ENCODE data around the gene PSMC6. TPM values are rescaled to one million over a fixed set of nuclear protein-coding genes. Genes with fewer than 3 reads are reported as not detected.
"Not testable (repeated sequence)": the region's sequence is repeated elsewhere in the genome, so short reads cannot be mapped to it uniquely, and the experiment has no call there.

PSMC6 gene
- total RNA-seq, 4 donors from 2014 or later, result 63.1 to 103 (median 74.1) TPM

- Histone ChIP-seq H3K36me3 (peaks cover 4 to 59% of the 10 kb centered on the region in 2 donors), H3K4me3 (no peak overlapping the region), H3K4me1 (no peaks in the 10 kb centered on the region), H3K9me3 (no peaks in the 10 kb centered on the region), H3K27me3 (no peaks in the 10 kb centered on the region), H3K27ac (no peak overlapping the region)
- ATAC-seq, result no peak
- TF ChIP-seq POLR2AphosphoS5 (IDR thresholded peaks at IDR 0.05), result no peak
- no peak for TF ChIP-seq EP300 (IDR thresholded peaks at IDR 0.05)
- TF ChIP-seq, protein P1, sequence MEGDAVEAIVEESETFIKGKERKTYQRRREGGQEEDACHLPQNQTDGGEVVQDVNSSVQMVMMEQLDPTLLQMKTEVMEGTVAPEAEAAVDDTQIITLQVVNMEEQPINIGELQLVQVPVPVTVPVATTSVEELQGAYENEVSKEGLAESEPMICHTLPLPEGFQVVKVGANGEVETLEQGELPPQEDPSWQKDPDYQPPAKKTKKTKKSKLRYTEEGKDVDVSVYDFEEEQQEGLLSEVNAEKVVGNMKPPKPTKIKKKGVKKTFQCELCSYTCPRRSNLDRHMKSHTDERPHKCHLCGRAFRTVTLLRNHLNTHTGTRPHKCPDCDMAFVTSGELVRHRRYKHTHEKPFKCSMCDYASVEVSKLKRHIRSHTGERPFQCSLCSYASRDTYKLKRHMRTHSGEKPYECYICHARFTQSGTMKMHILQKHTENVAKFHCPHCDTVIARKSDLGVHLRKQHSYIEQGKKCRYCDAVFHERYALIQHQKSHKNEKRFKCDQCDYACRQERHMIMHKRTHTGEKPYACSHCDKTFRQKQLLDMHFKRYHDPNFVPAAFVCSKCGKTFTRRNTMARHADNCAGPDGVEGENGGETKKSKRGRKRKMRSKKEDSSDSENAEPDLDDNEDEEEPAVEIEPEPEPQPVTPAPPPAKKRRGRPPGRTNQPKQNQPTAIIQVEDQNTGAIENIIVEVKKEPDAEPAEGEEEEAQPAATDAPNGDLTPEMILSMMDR (IDR thresholded peaks at IDR 0.05), result no peak
- no peak for TF ChIP-seq POLR2A (IDR thresholded peaks at IDR 0.05)
- WGBS, 2 donors (ENCODE audit: low coverage in 1 of 2), result 89 to 94% methylated on average over 3 to 5 of the region's 5 CpGs
Observed at GRCh38 chr14:52755607-52756316, 48.8 kb downstream of the PSMC6 start.

DNA sequence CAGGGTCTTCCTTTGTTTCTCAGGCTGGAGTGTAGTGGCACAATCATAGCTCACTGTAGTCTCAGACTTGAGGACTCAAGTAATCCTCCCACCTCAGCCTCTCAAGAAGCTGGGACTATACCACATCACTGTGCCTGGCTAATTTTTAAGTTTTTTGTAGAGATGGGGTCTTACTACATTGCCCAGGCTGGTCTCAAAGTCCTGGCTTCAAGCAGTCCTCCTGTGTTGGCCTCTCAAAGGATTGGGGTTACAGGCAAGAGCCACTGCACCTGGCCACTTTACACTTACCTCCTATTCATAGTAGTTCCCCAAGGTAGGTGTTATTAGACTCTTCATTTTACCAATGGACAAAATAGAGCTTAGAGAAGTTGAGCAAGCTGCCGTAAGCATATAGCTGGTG, 52.1 kb downstream of the PSMC6 start:
- Histone ChIP-seq H3K27me3 (no peaks in the 10 kb centered on the region), H3K4me1 (no peaks in the 10 kb centered on the region), H3K4me3 (no peak overlapping the region), H3K9me3 (no peaks in the 10 kb centered on the region), H3K36me3 (peaks cover 4 to 57% of the 10 kb centered on the region in 2 donors), H3K27ac (no peak overlapping the region)
- no peak for ATAC-seq
- 92 to 100% methylated on average over 1 of the region's 1 CpG for WGBS, 2 donors (ENCODE audit: low coverage in 1 of 2)
- TF ChIP-seq EP300 (IDR thresholded peaks at IDR 0.05), result no peak
- TF ChIP-seq, protein P1 (IDR thresholded peaks at IDR 0.05), result no peak
- no peak for TF ChIP-seq POLR2AphosphoS5 (IDR thresholded peaks at IDR 0.05)
- no peak for TF ChIP-seq POLR2A (IDR thresholded peaks at IDR 0.05)

DNA sequence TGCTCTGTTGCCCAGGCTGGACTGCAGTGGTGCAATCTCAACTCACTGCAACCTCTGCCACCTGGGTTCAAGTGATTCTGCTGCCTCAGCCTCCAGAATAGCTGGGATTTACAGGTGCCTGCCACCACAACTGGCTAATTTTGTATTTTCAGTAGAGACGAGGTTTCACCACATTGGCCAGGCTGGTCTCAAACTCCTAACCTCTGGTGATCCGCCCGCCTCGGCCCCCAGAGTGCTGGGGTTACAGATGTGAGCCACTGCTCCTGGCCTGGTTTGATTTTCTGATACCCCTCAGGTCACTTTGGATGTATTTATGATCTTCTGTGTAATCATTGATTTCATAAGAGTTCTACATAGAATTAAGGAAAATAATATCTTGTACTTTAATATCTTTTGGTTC, 55.9 kb downstream of the PSMC6 start:
- not testable (repeated sequence) for H3K4me3 ChIP-seq, ATAC-seq, H3K4me1 ChIP-seq, H3K9me3 ChIP-seq, H3K27ac ChIP-seq, H3K27me3 ChIP-seq
- WGBS, 2 donors (ENCODE audit: low coverage in 1 of 2), result 100% methylated on average over 3 to 4 of the region's 4 CpGs
- peaks cover 0 to 72% of the 10 kb centered on the region in 2 donors for H3K36me3 ChIP-seq

GRCh38 chr14:52767058-52767833, 60.2 kb downstream of the PSMC6 start:
- H3K36me3 ChIP-seq, result peaks cover 0 to 74% of the 10 kb centered on the region in 2 donors

GRCh38 chr14:52769887-52770286, 62.9 kb downstream of the PSMC6 start:
- Histone ChIP-seq H3K36me3 (peaks cover 0 to 72% of the 10 kb centered on the region in 2 donors), H3K27ac (no peak overlapping the region), H3K9me3 (no peaks in the 10 kb centered on the region), H3K27me3 (no peaks in the 10 kb centered on the region), H3K4me3 (no peak overlapping the region), H3K4me1 (no peaks in the 10 kb centered on the region)
- TF ChIP-seq, protein P1 (IDR thresholded peaks at IDR 0.05), result no peak
- TF ChIP-seq EP300 (IDR thresholded peaks at IDR 0.05) (no peak), POLR2A (IDR thresholded peaks at IDR 0.05) (no peak), POLR2AphosphoS5 (IDR thresholded peaks at IDR 0.05) (no peak)
- ATAC-seq, result no peak

More at GRCh38 chr14:52767058-52767833, 60.2 kb downstream of the PSMC6 start:
- ATAC-seq, result no peak
- Histone ChIP-seq H3K27me3 (no peaks in the 10 kb centered on the region), H3K27ac (no peak overlapping the region), H3K4me3 (no peak overlapping the region), H3K9me3 (no peaks in the 10 kb centered on the region), H3K4me1 (no peaks in the 10 kb centered on the region)
- 90 to 100% methylated on average over 3 of the region's 3 CpGs for WGBS, 2 donors (ENCODE audit: low coverage in 1 of 2)
- TF ChIP-seq POLR2AphosphoS5 (IDR thresholded peaks at IDR 0.05) (no peak), POLR2A (IDR thresholded peaks at IDR 0.05) (no peak), EP300 (IDR thresholded peaks at IDR 0.05) (no peak)
- TF ChIP-seq, protein P1 (IDR thresholded peaks at IDR 0.05), result no peak

Data from gastroesophageal sphincter (tissue), 4 donors.